GM23248 (cell line): Measurements from ENCODE around the gene LRRIQ3.

Source experiments
- EZH2 ChIP-seq: fragments of 200-600 bp; sonication (generic); IDR thresholded peaks from 2 replicates; pipeline ENCODE4 v1.6.1; 2018; ENCODE audit warnings: antibody characterized with exemption, mild to moderate bottlenecking; ENCODE audit not compliant: insufficient read depth, poor library complexity, severe bottlenecking
- EZH2phosphoT487 ChIP-seq: fragments of 200-600 bp; sonication (generic); IDR thresholded peaks from 2 replicates; pipeline ENCODE4 v1.6.1; 2018; ENCODE audit warnings: antibody characterized with exemption, moderate library complexity, mild to moderate bottlenecking, low read depth; ENCODE audit not compliant: insufficient read depth

GRCh38 chr1:74083128-74083527 is 114.8 kb downstream of the LRRIQ3 start:
- TF ChIP-seq EZH2 (no peak), EZH2phosphoT487 (no peak)
